ENCODE data around the gene KAZN.

- TF ChIP-seq, protein P1, sequence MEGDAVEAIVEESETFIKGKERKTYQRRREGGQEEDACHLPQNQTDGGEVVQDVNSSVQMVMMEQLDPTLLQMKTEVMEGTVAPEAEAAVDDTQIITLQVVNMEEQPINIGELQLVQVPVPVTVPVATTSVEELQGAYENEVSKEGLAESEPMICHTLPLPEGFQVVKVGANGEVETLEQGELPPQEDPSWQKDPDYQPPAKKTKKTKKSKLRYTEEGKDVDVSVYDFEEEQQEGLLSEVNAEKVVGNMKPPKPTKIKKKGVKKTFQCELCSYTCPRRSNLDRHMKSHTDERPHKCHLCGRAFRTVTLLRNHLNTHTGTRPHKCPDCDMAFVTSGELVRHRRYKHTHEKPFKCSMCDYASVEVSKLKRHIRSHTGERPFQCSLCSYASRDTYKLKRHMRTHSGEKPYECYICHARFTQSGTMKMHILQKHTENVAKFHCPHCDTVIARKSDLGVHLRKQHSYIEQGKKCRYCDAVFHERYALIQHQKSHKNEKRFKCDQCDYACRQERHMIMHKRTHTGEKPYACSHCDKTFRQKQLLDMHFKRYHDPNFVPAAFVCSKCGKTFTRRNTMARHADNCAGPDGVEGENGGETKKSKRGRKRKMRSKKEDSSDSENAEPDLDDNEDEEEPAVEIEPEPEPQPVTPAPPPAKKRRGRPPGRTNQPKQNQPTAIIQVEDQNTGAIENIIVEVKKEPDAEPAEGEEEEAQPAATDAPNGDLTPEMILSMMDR (IDR thresholded peaks at IDR 0.05; ENCODE audit: poor library complexity): no peak
- TF ChIP-seq EZH2phosphoT487 (IDR thresholded peaks at IDR 0.05; ENCODE audit: low read depth, severe bottlenecking, unreplicated experiment): no peak
These were observed 126.2 kb downstream of the KAZN start for GRCh38 chr1:14724678-14725077.
